ENCODE data around the gene POP4. TPM values are rescaled to one million over a fixed set of nuclear protein-coding genes. Genes with fewer than 3 reads are reported as not detected.

The POP4 gene
- total and polyA plus RNA-seq, 11 donors: 41.2 to 157 (median 52.2) TPM

DNA sequence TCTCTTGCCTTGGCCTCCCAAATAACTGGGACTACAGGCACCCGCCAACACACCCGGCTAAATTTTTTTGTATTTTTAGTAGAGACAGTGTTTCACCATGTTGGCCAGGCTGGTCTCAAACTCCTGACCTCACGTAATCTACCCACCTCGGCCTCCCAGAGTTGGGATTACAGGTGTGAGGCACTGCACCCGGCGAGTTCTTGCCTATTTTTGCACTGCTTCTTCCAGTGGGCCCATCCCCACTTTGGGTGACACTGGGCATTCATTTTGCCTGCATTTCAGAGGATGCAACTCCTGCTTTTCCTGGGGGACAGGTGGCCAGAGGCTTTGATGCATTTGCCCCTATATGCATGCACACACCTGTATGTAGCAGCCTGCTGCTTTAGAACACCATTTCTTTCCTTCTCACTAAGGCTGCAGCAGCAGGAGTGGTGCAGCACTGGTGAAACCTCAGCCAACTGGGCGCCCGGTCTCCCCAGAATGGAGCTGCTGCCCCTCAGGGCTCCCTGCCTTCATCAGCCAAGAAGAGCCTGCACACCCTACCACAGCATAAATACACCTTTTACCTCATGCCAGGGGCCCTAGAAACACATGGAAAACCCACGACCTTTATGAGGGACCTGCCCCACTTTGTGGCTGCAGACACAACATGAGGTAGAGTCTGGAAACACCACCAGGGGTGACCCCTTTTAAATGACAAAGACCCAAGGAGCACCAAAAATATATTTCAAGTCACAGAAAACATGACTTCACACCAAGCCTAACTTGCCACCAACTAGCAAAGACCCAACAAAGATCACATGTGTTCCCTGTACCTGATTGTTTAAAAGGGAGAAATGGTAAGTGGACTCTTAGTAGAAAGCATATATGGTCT is 36.8 kb upstream of the POP4 start:
- peaks cover 0 to 37% (median 7%) of the 10 kb centered on the region in 9 donors for H3K27me3 ChIP-seq
- ATAC-seq (no peak), DNase-seq (no peak)
- no peak for TF ChIP-seq POLR2A (IDR thresholded peaks at IDR 0.05)
- TF ChIP-seq, protein P1, sequence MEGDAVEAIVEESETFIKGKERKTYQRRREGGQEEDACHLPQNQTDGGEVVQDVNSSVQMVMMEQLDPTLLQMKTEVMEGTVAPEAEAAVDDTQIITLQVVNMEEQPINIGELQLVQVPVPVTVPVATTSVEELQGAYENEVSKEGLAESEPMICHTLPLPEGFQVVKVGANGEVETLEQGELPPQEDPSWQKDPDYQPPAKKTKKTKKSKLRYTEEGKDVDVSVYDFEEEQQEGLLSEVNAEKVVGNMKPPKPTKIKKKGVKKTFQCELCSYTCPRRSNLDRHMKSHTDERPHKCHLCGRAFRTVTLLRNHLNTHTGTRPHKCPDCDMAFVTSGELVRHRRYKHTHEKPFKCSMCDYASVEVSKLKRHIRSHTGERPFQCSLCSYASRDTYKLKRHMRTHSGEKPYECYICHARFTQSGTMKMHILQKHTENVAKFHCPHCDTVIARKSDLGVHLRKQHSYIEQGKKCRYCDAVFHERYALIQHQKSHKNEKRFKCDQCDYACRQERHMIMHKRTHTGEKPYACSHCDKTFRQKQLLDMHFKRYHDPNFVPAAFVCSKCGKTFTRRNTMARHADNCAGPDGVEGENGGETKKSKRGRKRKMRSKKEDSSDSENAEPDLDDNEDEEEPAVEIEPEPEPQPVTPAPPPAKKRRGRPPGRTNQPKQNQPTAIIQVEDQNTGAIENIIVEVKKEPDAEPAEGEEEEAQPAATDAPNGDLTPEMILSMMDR (IDR thresholded peaks at IDR 0.05): no peak
- intact Hi-C loops (cut with DNase I): no loop called here
- H3K4me3 ChIP-seq: no peak overlapping the region
- H3K4me1 ChIP-seq: no peaks in the 10 kb centered on the region
- H3K27ac ChIP-seq: no peak overlapping the region
- no peaks in the 10 kb centered on the region for H3K9me3 ChIP-seq
- H3K36me3 ChIP-seq: no peaks in the 10 kb centered on the region
- WGBS, 4 donors: 60 to 69% (median 68%) methylated on average over 9 of the region's 9 CpGs

DNA sequence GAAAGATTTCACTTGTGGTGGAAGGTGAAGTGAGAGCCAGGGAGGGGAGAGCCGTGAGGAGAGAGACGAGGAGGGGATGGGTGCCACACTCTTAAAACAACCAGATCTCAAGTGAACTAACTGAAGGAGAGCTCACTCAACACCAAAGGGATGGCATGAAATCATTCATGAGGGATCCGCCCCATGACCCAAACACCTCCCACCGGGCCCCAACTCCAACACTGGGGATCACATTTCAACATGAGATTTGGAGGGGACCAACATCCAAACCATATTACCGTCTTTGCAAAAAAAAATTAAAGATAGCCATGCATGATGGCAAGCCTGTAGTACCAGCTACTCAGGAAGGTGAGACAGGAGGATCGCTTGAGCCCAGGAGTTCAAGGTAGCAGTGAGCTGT is 34.9 kb upstream of the POP4 start:
- Histone ChIP-seq H3K4me1 (no peaks in the 10 kb centered on the region), H3K4me3 (no peak overlapping the region), H3K27ac (no peak overlapping the region), H3K27me3 (peaks cover 0 to 47% (median 9%) of the 10 kb centered on the region in 9 donors), H3K9me3 (no peaks in the 10 kb centered on the region), H3K36me3 (no peaks in the 10 kb centered on the region)
- TF ChIP-seq, protein P1 (IDR thresholded peaks at IDR 0.05): no peak
- TF ChIP-seq POLR2A (IDR thresholded peaks at IDR 0.05): no peak
- 63 to 76% (median 72%) methylated on average over 6 of the region's 6 CpGs for WGBS, 4 donors
- DNase-seq (no peak), ATAC-seq (no peak)
- intact Hi-C loops (cut with DNase I): no loop called here

DNA sequence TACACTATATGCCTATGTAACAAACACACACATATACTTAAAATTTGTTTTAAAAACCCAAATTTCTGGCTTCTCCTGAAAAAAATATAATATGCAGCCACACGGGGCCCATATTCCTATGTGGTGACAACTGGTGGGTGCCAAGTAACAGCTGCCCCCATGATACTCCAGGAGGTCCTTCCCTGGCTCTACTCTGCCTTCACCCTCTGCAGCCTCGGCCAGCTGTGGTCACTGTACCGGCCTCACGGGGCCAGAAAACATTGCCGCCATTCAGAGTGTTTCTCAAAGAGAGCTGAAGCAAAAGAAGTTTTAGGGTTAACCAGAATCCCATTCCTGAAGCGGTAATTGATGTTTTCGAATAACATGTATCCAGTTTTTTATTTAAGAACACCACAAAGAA is 32.6 kb upstream of the POP4 start:
- no peak for TF ChIP-seq POLR2A (IDR thresholded peaks at IDR 0.05)
- TF ChIP-seq, protein P1 (IDR thresholded peaks at IDR 0.05): no peak
- ATAC-seq (no peak), DNase-seq (no peak)
- Histone ChIP-seq H3K9me3 (no peaks in the 10 kb centered on the region), H3K4me1 (no peaks in the 10 kb centered on the region), H3K27me3 (peaks cover 0 to 63% (median 12%) of the 10 kb centered on the region in 9 donors), H3K36me3 (no peaks in the 10 kb centered on the region), H3K27ac (no peak overlapping the region), H3K4me3 (no peak overlapping the region)
- 51 to 59% (median 56%) methylated on average over 7 of the region's 7 CpGs for WGBS, 4 donors
- intact Hi-C loops (cut with DNase I): no loop called here

DNA sequence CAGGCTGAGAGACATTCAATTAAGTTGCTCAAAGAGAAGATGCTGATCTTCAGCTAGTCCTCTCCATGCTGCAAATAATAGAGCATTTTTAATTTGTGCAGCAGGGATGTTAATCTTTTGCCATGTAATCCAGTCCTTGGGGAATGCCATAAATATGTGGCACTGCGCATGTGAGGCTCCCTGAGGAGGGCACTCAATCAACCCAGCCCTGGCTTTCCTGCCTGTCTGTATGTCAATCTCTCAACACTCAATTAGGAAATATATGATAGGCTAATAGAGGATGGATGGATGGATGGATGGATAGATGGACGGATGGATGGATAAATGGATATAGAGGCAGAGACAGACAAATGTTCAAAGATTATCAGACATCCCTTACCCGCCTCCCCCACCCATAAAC is 31.6 kb upstream of the POP4 start:
- WGBS, 4 donors: 38 to 53% (median 47%) methylated on average over 3 of the region's 3 CpGs
- Histone ChIP-seq H3K27ac (no peak overlapping the region), H3K4me3 (no peak overlapping the region), H3K9me3 (no peaks in the 10 kb centered on the region), H3K36me3 (no peaks in the 10 kb centered on the region), H3K27me3 (peaks cover 0 to 64% (median 12%) of the 10 kb centered on the region in 9 donors), H3K4me1 (no peaks in the 10 kb centered on the region)
- DNase-seq (no peak), ATAC-seq (no peak)
- intact Hi-C loops (cut with DNase I): no loop called here
- no peak for TF ChIP-seq POLR2A (IDR thresholded peaks at IDR 0.05)
- TF ChIP-seq, protein P1 (IDR thresholded peaks at IDR 0.05): no peak
